ENCODE results near the gene PARP3. TPM values are rescaled to one million over a fixed set of nuclear protein-coding genes. Genes with fewer than 3 reads are reported as not detected.

The PARP3 gene
- total RNA-seq, 4 donors from 2014 or later = 7.3 to 33.0 (median 14.2) TPM

- peaks cover 22 to 89% (median 32%) of the 10 kb centered on the region in 3 donors for H3K4me1 ChIP-seq
- TF ChIP-seq, protein P1, sequence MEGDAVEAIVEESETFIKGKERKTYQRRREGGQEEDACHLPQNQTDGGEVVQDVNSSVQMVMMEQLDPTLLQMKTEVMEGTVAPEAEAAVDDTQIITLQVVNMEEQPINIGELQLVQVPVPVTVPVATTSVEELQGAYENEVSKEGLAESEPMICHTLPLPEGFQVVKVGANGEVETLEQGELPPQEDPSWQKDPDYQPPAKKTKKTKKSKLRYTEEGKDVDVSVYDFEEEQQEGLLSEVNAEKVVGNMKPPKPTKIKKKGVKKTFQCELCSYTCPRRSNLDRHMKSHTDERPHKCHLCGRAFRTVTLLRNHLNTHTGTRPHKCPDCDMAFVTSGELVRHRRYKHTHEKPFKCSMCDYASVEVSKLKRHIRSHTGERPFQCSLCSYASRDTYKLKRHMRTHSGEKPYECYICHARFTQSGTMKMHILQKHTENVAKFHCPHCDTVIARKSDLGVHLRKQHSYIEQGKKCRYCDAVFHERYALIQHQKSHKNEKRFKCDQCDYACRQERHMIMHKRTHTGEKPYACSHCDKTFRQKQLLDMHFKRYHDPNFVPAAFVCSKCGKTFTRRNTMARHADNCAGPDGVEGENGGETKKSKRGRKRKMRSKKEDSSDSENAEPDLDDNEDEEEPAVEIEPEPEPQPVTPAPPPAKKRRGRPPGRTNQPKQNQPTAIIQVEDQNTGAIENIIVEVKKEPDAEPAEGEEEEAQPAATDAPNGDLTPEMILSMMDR (IDR thresholded peaks at IDR 0.05) = no peak
- no peak for TF ChIP-seq POLR2A (IDR thresholded peaks at IDR 0.05)
- no peak for DNase-seq
- peak overlapping the region; percentile 60 to 86 (median 78) for H3K4me3 ChIP-seq
- H3K27ac ChIP-seq = peak overlapping the region; percentile 77 to 95 (median 91)
- intact Hi-C loops (cut with DNase I) = no loop called here
- no peaks in the 10 kb centered on the region for H3K36me3 ChIP-seq
- WGBS, 2 donors = 0 to 33% methylated on average over 2 of the region's 11 CpGs
- no peaks in the 10 kb centered on the region for H3K27me3 ChIP-seq
- H3K9me3 ChIP-seq = no peaks in the 10 kb centered on the region
Observed at GRCh38 chr3:51968170-51968775, 26.1 kb downstream of the PARP3 start.

DNA sequence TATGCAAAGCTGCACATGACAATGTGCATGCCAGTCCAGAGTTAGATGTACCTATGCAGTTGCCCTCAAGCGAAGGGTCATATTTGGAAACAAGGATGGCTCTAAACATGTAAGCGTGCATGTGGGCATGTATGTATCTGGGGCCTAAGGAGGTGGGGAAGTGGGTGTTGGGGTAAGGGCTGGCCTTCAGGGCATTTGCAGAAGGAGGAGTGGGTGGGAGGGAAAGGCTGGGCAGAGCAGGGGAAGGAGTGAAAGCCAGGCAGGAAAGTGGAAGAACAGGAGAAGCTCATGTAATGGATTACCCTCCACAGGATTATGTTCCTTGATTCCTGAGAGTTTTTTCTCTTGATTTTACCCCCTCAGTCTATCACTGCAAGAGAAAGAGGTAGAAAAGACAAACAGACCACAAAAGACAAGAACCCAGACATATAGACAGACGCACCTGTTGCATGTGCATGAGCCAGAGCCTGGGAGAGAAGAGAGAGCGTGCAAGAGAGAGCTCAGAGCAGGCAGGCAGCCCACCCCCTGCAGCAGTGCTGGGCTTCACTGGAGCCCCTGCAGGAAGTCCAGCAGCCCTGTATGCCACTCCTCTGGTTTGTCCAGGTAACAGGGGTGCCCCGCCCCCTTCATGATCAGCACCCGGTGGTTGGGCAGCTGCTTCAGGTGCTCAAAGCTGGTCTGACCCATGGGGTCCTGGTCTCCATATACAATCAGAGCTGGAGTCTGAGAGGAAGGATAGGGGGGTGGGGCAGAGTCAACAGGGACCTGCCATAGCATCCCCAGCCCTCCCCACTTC, 26.9 kb downstream of the PARP3 start:
- TF ChIP-seq, protein P1 (IDR thresholded peaks at IDR 0.05) = no peak
- TF ChIP-seq POLR2A (IDR thresholded peaks at IDR 0.05) = no peak
- WGBS, 2 donors = 82 to 88% methylated on average over 3 to 6 of the region's 6 CpGs
- DNase-seq = no peak
- intact Hi-C loops (cut with DNase I) = no loop called here
- peaks cover 23 to 93% (median 33%) of the 10 kb centered on the region in 3 donors for H3K4me1 ChIP-seq
- no peaks in the 10 kb centered on the region for H3K36me3 ChIP-seq
- no peak overlapping the region for H3K4me3 ChIP-seq
- peak overlapping the region in 2 of 4 donors; percentile 92 to 95 for H3K27ac ChIP-seq
- no peaks in the 10 kb centered on the region for H3K27me3 ChIP-seq
- H3K9me3 ChIP-seq = no peaks in the 10 kb centered on the region

DNA sequence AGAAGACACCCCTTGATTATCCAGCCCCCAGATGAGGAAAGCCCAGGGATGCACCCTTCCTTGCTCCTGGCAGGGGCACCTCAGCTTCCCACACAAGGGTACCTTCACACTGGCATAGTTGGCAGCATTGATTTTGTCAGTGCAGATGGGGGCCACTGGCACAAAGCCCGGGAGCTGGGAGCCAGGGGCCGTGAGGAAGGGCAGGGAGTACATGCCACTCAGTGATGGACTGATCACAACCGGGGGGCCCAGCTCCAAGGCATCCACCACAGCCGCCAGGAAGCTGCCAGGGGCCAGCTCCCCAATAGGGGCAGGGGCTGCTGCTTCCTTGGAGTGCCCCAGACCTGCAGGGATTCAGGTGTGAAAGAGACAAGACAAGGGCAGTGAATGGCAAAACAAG, 27.7 kb downstream of the PARP3 start:
- intact Hi-C loops (cut with DNase I) = no loop called here
- H3K9me3 ChIP-seq = no peaks in the 10 kb centered on the region
- TF ChIP-seq POLR2A (IDR thresholded peaks at IDR 0.05) = no peak
- TF ChIP-seq, protein P1 (IDR thresholded peaks at IDR 0.05) = no peak
- no peak overlapping the region for H3K4me3 ChIP-seq
- H3K4me1 ChIP-seq = peaks cover 31 to 93% (median 40%) of the 10 kb centered on the region in 3 donors
- no peak for DNase-seq
- H3K36me3 ChIP-seq = no peaks in the 10 kb centered on the region
- WGBS, 2 donors = 60 to 83% methylated on average over 1 to 2 of the region's 4 CpGs
- H3K27me3 ChIP-seq = no peaks in the 10 kb centered on the region
- no peak overlapping the region for H3K27ac ChIP-seq

DNA sequence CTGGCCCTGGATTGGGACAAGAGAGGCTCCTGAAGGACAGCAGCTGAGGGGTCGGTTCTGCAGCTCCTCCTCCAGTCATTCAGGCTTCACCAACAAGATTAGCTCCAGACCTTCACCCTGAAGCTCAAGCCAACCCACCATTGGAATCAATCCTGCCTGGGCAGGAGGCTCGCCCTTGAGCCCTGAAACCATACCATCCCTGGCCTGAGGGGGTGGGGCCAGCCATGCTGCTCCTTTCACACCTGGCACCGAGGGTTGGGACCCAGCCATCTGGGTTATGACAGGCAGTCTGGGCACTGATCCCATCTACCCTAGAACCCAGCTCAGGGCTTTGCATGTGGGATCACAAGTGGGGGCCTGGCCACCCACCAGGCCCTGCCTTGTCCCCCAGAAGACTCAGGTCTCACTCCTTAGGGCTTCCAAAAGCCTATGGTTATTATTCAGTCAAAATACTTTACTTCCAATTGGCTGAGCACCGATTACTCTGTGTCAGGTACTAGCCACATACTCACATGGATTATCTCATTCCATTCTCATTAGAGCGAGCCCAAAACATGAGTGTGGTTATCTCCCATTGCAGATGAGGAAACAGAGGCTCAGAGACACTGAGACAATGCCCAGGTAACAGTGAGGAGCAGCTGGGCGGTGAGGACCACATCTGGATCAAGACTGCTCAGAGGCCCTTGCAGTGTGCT, 28.6 kb downstream of the PARP3 start:
- TF ChIP-seq, protein P1 (IDR thresholded peaks at IDR 0.05) = no peak
- TF ChIP-seq POLR2A (IDR thresholded peaks at IDR 0.05) = no peak
- Histone ChIP-seq H3K27me3 (no peaks in the 10 kb centered on the region), H3K9me3 (no peaks in the 10 kb centered on the region), H3K4me3 (no peak overlapping the region), H3K4me1 (peaks cover 38 to 93% (median 42%) of the 10 kb centered on the region in 3 donors), H3K36me3 (no peaks in the 10 kb centered on the region), H3K27ac (peak overlapping the region in 1 of 4 donors; percentile 30)
- intact Hi-C loops (cut with DNase I) = no loop called here
- DNase-seq = no peak
- WGBS, 2 donors = 39 to 51% methylated on average over 4 of the region's 6 CpGs

- Histone ChIP-seq H3K36me3 (no peaks in the 10 kb centered on the region), H3K27ac (peak overlapping the region in 1 of 4 donors; percentile 30), H3K27me3 (no peaks in the 10 kb centered on the region), H3K4me1 (peaks cover 39 to 92% (median 40%) of the 10 kb centered on the region in 3 donors), H3K4me3 (no peak overlapping the region), H3K9me3 (no peaks in the 10 kb centered on the region)
- 72 to 100% methylated on average over 3 to 9 of the region's 11 CpGs for WGBS, 2 donors
- DNase-seq = no peak
- TF ChIP-seq POLR2A (IDR thresholded peaks at IDR 0.05) = no peak
- TF ChIP-seq, protein P1 (IDR thresholded peaks at IDR 0.05) = no peak
- intact Hi-C loops (cut with DNase I) = no loop called here
Observed at GRCh38 chr3:51971350-51971749, 29.2 kb downstream of the PARP3 start.
